Stimulated activated CD4-positive, alpha-beta T cell treated with anti-CD3 and anti-CD28 coated beads, Interleukin-4, amount 100 ng/mL, for 24 hours (primary cell): ENCODE data around the gene OR5C1.
"Not testable (repeated sequence)": the region's sequence is repeated elsewhere in the genome, so short reads cannot be mapped to it uniquely, and the experiment has no call there.

Experiments used
- DNase-seq: peaks from one replicate; pipeline ENCODE4 v3.0.0-alpha.2; 2020

Gene OR5C1

GRCh38 chr9:122812736-122813135 is 24.0 kb downstream of the OR5C1 start:
- no peak for DNase-seq

DNA sequence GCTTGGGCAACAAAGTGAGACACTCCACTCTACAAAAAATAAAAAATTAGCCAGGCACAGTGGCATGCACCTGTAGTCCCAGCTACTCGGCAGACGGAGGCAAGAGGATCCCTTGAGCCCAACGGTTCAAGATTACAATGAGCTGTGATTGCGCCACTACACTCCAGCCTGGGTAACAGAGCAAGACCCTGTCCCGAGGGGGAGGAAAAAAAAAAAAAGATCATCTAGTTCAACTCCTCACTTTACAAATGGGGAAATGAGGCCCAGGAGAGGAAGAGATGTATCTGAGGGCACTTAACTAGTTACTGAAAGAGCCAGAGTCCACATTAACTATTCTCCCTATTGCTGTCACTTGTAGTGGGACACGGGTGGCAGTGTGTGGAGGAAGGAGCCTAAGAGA is 25.8 kb downstream of the OR5C1 start:
- DNase-seq, result no peak

GRCh38 chr9:122815544-122815943 is 26.8 kb downstream of the OR5C1 start:
- DNase-seq, result no peak

DNA sequence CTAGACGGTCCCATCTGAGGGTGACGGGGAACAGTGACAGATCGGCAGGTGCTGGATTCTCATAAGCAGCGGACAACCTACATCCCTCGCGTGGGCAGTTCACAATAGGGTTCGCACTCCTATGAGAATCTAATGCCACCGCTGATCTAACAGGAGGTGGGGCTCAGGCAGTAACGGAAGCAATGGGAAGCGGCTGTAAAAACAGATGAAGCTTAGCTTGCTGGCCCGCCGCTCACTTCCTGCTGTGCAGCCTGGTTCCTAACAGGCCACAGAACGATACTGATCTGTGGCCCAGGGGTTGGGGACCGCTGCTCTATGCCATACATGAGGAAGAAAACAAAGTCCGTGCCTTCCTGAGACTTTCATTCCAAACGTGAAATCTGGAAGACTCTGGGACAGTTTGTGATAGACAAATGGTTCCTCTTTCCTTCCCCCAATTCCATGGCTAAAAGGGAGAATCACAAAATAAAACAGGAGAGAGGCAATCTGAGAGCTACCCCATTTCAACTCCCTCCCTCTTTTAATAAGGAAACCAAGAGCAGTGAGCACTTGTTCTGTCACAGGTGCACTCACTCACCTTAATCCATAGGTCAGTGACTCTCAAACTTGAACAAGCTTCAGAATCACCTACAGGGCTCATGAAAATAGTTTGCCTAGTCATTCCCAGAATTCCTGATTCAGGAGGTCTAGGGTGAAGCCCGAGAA is 27.6 kb downstream of the OR5C1 start:
- DNase-seq, result peak; percentile 41

DNA sequence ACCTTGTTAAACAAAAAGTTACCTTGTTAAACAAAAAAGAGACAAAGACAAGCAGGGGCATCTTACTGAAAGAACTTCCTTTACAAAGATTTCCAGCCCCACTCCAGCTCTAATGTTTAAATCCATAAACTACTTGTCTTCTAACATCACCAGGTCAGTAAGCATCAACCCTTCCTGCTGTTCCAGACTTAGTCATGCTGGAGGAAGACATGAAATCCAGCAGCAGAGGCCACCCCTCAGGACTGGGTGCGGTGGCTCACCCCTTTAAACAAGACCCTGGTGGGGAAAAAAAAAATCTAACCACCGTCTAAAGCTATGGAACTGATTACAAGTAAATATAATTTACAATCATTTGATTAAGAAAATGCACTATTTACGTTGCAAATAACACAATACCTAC is 30.6 kb downstream of the OR5C1 start:
- DNase-seq, result no peak

- no peak for DNase-seq
Measured at GRCh38 chr9:122819791-122820489, 31.2 kb downstream of the OR5C1 start.

DNA sequence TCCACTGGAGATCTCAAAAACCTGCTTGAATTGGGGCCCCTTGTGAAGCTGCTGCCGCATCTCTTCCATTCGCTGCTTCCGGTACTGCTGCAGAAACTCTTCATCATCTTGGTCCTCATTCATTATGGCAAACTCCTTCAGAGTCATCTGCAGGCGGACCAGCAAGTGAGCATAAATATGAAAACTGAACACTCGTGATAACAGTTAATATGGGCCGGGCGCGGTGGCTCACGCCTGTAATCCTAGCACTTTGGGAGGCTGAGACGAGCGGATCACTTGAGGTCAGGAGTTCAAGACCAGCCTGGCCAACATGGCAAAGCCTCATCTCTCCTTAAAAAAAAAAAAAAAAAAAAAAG is 31.7 kb downstream of the OR5C1 start:
- no peak for DNase-seq

GRCh38 chr9:122821278-122821943 is 32.7 kb downstream of the OR5C1 start:
- no peak for DNase-seq

DNA sequence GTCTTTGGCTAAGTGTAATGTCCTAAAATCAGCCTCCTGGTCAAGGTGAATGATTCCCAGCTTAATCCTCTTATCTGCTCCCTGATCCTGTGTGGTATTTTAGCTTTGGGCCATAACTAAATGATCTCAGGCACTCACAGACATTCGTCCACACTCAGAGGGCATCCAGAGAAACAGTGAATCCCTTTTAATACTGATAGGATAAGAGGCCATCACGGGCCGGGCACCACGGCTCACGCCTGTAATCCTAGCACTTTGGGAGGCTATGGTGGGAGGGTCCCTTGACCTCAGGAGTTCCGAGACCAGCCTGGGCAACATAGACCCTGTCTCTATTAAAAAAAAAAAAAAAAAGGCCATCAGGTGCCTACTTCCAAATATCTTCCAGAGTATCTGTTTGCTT is 33.3 kb downstream of the OR5C1 start:
- DNase-seq, result no peak

GRCh38 chr9:122822938-122823337 is 34.2 kb downstream of the OR5C1 start:
- DNase-seq, result no peak

GRCh38 chr9:122827761-122828093 is 39.0 kb downstream of the OR5C1 start:
- DNase-seq, result no peak

DNA sequence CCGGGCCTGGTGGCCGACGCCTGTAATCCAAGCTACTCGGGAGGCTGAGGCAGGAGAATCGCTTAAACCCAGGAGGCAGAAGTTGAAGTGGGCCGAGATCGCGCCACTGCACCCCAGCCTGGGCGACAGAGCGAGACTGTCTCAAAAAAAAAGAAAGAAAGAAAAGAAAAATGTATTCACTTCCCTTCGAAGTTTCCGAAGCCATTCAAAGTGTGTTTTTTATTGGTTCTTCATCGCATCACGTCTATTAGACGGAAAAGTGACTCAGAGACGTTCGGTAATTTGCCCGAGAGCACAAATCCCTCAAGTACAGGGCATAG is 40.2 kb downstream of the OR5C1 start:
- DNase-seq, result not testable (repeated sequence)

GRCh38 chr9:122832194-122832593 is 43.5 kb downstream of the OR5C1 start:
- DNase-seq, result no peak

GRCh38 chr9:122835313-122835731 is 46.6 kb downstream of the OR5C1 start:
- no peak for DNase-seq

DNA sequence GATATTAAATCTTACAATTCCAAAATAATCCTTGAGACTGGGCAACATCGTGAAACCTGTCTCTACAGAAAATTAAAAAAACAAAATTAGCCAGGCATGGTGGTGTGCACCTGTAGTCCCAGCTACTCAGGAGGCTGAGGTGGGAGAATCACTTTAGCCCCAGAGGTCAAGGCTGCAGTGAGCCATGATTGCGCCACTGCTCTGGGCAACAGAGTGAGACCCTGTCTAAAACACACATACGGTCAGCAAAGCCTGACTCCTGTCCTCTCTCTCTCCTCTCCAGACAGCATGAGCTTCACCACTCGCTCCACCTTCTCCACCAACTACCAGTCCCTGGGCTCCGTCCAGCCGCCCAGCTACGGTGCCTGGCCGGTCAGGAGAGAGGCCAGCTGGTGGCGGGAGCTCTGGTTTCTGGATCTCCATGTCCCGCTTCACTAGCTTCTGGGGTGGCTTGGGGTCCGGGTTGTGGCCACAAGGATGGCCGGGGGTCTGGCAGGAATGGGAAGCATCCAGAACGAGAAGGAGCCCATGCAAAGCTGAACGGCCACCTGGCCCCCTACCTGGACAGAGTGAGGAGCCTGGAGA is 48.6 kb downstream of the OR5C1 start:
- DNase-seq, result no peak

GRCh38 chr9:122838441-122838840 is 49.7 kb downstream of the OR5C1 start:
- DNase-seq, result not testable (repeated sequence)
